GM21423 (cell line): ENCODE data around the gene NFATC3.
A peak's percentile ranks its signal among the peaks of the same experiment; 100 is the strongest.

Source experiments
- ATAC-seq: cut with Tn5 transposase; IDR thresholded peaks from one replicate; pipeline ENCODE4 v1.9.1; 2021; ENCODE audit warnings: mild to moderate bottlenecking, moderate library complexity; ENCODE audit not compliant: unreplicated experiment

NFATC3 gene

GRCh38 chr16:68179855-68180254 is 94.7 kb downstream of the NFATC3 start:
- ATAC-seq = no peak

GRCh38 chr16:68183046-68183445 is 97.9 kb downstream of the NFATC3 start:
- ATAC-seq = no peak

DNA sequence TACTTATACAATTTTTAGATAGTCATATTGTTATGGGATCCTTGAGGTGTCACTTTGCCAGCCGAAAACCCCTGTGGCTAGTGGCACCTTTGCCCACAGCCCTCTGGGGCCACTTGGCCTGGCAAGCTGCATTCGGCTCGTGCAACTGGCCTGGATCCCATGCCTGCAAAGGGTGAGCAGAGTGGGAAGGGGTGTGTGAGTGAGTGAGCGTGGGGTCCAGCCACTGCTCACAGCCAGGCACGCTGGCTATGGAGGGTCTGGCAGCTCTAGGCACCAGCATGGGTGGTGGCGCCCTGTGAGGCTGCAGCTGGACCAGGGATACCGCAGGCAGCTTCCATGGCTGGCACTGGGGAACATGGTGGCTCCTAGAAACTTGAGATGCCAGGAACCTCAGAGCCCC is 101.7 kb downstream of the NFATC3 start:
- no peak for ATAC-seq

- no peak for ATAC-seq
Measured at GRCh38 chr16:68187505-68187904, 102.3 kb downstream of the NFATC3 start.

DNA sequence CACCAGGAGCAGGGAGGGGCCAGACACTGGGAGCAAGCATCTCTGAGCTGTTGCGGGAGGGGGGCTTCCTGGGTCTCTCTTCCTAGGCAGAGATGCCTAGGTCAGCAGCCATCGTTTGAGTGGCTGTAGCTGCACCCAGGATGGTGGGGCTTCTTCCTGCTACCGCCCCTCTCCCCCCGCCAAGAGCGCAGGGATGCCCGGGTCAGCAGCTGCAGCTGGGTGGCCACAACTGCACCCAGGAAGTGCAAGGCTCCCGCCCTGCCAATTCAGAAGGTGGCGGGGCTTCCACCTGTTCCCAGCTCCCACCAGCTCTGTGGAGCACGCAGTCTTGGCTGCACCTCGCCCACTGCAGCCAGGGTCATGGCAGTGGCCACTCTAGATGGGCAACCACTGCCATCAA is 103.0 kb downstream of the NFATC3 start:
- ATAC-seq = no peak

DNA sequence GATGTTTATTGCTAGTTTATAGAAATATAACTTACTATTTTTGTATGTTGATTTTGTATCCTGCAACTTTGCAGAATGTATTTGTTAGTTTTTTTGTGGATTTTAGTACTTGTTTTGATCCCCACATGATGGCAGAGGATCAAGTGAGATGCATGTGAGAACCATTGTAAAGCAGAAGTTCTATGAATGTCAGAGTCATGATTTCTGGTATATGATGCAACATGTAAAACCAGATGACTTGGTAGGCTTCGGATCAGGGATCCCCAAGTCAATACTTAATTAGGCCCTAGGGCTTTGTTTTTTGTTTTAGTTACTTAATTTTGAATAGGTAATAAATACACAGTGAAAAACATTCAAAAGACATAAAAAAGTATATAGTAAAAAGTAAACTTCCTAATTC is 104.9 kb downstream of the NFATC3 start:
- ATAC-seq = no peak

DNA sequence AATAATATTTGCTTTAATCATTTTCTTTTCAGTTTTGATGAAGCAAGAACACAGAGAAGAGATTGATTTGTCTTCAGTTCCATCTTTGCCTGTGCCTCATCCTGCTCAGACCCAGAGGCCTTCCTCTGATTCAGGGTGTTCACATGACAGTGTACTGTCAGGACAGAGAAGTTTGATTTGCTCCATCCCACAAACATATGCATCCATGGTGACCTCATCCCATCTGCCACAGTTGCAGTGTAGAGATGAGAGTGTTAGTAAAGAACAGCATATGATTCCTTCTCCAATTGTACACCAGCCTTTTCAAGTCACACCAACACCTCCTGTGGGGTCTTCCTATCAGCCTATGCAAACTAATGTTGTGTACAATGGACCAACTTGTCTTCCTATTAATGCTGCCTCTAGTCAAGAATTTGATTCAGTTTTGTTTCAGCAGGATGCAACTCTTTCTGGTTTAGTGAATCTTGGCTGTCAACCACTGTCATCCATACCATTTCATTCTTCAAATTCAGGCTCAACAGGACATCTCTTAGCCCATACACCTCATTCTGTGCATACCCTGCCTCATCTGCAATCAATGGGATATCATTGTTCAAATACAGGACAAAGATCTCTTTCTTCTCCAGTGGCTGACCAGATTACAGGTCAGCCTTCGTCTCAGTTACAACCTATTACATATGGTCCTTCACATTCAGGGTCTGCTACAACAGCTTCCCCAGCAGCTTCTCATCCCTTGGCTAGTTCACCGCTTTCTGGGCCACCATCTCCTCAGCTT is 105.8 kb downstream of the NFATC3 start:
- ATAC-seq = no peak

GRCh38 chr16:68194251-68194650 is 109.1 kb downstream of the NFATC3 start:
- no peak for ATAC-seq

DNA sequence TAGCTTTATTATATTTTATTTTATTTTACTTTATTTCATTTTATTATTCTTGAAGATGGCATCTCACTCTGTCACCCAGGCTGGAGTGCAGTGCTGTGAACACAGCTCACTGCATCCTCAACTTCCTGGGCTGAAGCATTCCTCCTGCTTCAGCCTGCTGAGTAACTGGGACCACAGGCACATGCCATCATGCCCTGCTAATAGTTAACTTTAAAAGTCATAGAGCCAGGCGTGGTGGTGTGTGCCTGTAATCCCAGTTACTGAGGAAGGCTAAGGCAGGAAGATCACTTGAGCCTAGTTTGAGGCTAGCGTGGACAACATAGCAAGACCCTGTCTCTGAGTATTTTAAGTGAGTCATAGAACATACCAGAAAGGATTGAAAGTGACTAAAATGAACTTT is 112.1 kb downstream of the NFATC3 start:
- no peak for ATAC-seq

GRCh38 chr16:68200088-68200783 is 115.1 kb downstream of the NFATC3 start:
- no peak for ATAC-seq

- no peak for ATAC-seq
Measured at GRCh38 chr16:68202091-68202519, 116.9 kb downstream of the NFATC3 start.

DNA sequence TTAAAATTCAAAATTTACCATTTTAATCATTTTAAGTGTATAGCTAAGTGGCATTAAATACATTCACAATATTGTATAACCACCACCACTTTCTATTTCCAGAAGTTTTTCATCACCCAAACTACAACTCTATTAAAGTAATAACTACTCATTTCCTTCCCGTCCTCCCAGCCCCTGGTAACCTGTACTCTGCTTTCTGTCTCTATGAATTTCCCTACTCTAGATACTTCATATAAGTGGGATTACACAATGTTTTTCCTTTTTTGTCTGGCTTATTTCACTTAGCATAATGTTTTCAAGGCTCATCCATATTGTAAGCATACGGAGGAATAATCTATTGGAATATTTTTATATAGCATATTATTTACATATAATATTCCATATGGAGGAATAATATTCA is 121.1 kb downstream of the NFATC3 start:
- ATAC-seq = no peak

DNA sequence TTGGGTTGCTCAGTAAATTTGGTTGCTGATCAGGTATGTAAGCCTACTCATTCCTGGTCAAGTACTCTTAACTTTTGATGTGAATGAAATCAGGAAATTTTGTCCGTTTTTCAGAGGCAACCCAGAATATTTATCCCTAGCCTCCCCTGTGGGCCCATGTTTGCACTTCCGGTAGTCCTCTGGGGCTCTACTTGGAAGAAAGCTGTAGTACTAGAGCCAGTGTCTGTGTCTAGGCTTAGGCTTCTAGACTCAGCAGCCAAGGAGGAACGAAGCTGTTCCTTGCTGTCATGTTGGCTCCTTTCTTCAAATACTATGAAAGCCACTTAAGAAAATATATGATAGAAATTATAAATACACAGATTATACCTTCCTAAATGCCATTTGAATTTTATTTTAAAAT is 129.6 kb downstream of the NFATC3 start:
- no peak for ATAC-seq

DNA sequence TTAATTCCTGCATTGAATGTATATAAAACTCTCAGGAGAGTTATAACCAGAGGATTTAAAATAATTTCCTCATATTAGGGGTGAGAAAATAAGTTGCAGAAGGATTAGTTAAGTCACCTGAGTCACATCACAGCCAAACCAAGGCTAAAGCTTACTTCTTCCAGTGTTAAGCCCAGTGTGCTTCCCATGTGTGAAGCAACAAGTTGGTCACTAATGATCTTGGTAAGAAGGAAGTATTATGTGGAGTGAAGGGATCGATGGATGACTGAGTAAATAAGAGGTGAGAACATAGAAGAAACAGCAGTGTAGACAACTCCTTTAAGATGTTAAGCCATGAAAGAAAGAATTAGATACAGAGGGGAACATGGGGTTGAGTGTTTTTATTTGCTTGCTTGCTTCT is 130.1 kb downstream of the NFATC3 start:
- no peak for ATAC-seq

GRCh38 chr16:68216240-68216639 is 131.1 kb downstream of the NFATC3 start:
- ATAC-seq = no peak

GRCh38 chr16:68217506-68217905 is 132.3 kb downstream of the NFATC3 start:
- ATAC-seq = no peak

- no peak for ATAC-seq
Measured at GRCh38 chr16:68219725-68220351, 134.7 kb downstream of the NFATC3 start.

DNA sequence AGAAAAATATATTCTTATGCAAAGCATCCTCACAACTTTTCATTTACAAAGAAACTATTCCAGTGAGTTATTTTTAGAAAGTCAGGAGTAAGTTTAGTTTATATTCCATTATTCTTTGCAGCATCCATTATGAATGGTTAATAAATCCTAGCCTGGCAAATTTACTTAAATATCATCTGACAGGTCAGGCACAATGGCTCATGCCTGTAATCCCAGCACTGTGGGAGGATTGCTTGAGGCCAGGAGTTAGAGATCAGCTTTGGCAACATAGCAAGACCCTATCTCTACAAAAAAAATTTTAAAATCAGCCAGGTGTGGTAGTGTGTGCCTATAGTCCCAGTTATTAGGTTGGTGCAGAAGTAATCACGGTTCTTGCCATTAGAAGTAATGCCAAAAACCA is 137.9 kb downstream of the NFATC3 start:
- ATAC-seq = no peak

- no peak for ATAC-seq
Measured at GRCh38 chr16:68226116-68226515, 140.9 kb downstream of the NFATC3 start.

DNA sequence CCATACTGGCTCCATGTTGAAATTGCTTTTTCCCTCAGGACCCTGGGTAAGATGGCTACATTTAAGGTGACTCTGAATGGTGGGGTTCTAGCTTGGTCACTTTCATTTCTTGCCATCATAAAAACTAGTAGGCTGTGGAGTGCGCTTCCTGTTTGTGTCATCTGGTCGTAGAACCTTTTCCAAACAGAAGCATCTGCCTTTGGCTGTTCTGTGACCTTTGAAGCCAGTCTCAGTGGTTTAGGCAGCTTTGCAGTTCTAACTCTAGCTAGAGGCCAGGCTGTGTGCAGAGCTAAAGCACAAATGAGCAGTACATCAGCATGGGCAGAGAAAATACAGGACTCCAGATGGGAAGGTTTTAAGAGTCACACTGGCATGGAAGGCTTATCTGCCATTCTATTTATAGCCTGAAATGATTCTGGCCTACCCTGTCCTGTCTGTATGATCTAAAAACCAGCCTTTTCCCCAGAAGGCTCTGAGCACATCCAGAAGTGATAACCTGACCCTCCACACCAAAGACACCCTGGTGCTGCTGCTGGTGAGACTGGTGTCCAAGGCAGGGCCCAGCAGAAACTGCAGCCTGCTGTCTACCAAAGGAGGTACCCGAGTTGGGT is 142.1 kb downstream of the NFATC3 start:
- ATAC-seq = peak; percentile 52

DNA sequence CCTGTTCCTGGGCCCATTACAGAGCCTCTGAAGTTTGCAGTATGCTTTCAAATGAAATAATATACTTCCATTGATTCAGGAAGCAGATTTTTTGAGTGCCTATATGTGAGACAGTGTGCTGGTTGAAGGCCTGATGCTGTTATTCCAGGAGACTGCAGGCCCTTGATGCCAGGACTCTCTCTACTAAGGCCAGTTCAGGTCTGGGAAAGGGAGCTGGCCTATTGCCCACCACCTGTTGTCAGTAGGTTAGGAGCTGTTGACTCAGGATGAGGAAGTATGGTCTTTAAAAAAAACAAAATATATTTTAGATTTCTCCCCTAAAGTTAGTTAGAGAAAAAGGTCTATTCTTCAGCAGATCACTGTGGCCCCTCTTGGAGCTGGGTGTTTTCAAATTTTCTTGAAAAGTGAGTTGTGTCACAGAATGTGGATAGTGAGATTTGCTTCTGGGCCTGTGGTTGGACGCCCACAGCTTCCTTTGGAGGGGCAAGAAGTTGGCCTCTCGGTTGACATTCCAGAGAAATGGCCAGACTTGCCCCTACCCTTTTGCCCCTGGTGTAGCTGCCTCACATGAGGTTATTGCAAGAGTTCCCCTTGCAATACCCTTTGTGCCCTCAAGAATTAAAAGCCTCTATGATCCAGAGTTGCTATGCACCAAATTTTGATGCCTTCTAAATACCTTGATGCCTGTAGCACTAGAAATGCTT is 142.8 kb downstream of the NFATC3 start:
- no peak for ATAC-seq
